ENCODE measurements around the gene MYO1B.

DNA sequence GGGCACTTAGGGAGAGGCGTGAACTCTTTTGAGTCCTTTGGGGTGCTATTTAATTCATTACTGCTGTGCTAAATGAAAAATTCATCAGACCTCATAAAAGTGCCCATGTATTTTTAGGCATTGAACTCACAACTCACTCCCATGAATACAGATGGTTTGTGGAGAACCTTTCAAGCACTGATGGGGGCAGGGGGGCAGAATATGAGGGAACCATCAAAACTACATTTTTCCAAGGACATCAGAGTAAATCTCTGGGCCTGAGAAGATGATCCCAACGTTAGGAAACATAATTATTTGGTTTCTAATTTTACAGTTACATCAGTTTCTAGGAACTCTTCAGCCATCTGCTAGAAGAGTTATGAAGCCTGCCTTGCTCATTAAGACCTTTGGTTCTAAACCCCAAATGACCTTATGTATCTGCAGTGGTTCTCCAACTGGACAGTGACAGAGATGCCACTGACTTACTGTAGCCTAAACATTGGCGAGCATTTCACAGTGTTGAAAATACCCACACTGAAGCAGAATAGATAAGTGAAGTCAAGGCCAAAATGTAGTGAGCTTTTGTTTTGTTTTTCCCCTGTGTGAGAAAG is 90.8 kb downstream of the MYO1B start:
- no peak for TF ChIP-seq POLR2AphosphoS5 (IDR thresholded peaks at IDR 0.05; ENCODE audit: low read depth, low read length)
- no peak for TF ChIP-seq TAF1 (IDR thresholded peaks at IDR 0.05; ENCODE audit: borderline replicate concordance, insufficient read depth, low read length)
- TF ChIP-seq, protein P1, sequence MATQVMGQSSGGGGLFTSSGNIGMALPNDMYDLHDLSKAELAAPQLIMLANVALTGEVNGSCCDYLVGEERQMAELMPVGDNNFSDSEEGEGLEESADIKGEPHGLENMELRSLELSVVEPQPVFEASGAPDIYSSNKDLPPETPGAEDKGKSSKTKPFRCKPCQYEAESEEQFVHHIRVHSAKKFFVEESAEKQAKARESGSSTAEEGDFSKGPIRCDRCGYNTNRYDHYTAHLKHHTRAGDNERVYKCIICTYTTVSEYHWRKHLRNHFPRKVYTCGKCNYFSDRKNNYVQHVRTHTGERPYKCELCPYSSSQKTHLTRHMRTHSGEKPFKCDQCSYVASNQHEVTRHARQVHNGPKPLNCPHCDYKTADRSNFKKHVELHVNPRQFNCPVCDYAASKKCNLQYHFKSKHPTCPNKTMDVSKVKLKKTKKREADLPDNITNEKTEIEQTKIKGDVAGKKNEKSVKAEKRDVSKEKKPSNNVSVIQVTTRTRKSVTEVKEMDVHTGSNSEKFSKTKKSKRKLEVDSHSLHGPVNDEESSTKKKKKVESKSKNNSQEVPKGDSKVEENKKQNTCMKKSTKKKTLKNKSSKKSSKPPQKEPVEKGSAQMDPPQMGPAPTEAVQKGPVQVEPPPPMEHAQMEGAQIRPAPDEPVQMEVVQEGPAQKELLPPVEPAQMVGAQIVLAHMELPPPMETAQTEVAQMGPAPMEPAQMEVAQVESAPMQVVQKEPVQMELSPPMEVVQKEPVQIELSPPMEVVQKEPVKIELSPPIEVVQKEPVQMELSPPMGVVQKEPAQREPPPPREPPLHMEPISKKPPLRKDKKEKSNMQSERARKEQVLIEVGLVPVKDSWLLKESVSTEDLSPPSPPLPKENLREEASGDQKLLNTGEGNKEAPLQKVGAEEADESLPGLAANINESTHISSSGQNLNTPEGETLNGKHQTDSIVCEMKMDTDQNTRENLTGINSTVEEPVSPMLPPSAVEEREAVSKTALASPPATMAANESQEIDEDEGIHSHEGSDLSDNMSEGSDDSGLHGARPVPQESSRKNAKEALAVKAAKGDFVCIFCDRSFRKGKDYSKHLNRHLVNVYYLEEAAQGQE (IDR thresholded peaks at IDR 0.05; ENCODE audit: insufficient read depth in 1 of 2, low read depth in 2 of 2, low read length in 2 of 2), result no peak
- no peak for TF ChIP-seq SIN3A (IDR thresholded peaks at IDR 0.05; ENCODE audit: borderline replicate concordance, insufficient read depth, low read length)
- no peak for TF ChIP-seq FOXP2 (optimal IDR thresholded peaks at IDR 0.05; ENCODE audit: borderline replicate concordance, extremely low read depth, extremely low read length, insufficient read depth)
